H7 (cell line): ENCODE measurements around the gene SORCS2. TPM values are rescaled to one million over a fixed set of nuclear protein-coding genes. Genes with fewer than 3 reads are reported as not detected.
"Not testable (repeated sequence)": the region's sequence is repeated elsewhere in the genome, so short reads cannot be mapped to it uniquely, and the experiment has no call there.

Experiments
- DNase-seq: peaks from one replicate; pipeline ENCODE4 v3.0.0; 2012
- H3K27me3 ChIP-seq: 2 replicates; pipeline ENCODE4 v1.6.0; 2011; ENCODE audit warnings: mild to moderate bottlenecking, low read length; ENCODE audit not compliant: control insufficient read depth, insufficient read depth
- H3K36me3 ChIP-seq: replicated peaks from 2 replicates; pipeline ENCODE4 v1.5.1; 2011; ENCODE audit warnings: low read length; ENCODE audit not compliant: control insufficient read depth, insufficient read depth
- H3K4me3 ChIP-seq: 2 replicates; pipeline ENCODE4 v1.5.1; 2011; ENCODE audit warnings: low read depth, mild to moderate bottlenecking, control low read depth, low read length, moderate library complexity; ENCODE audit not compliant: insufficient read depth
- total RNA-seq: library from RNA; depleted of rRNA; stranded (reverse); fragments of >200 nt; shearing (Covaris generic); gene quantifications from 2 replicates; pipeline ENCODE4 v1.2.3, GENCODE V29; 2014

SORCS2 gene
- total RNA-seq, 1 experiment from 2014 or later = 2.0 TPM

- Histone ChIP-seq H3K36me3 (no peaks in the 10 kb centered on the region), H3K27me3 (no peaks in the 10 kb centered on the region), H3K4me3 (no peak overlapping the region)
- no peak for DNase-seq
Observed at GRCh38 chr4:7447236-7447635, 254.9 kb downstream of the SORCS2 start.

GRCh38 chr4:7448036-7448435 is 255.7 kb downstream of the SORCS2 start:
- DNase-seq = no peak
- Histone ChIP-seq H3K4me3 (no peak overlapping the region), H3K36me3 (no peaks in the 10 kb centered on the region), H3K27me3 (no peaks in the 10 kb centered on the region)

GRCh38 chr4:7450775-7451433 is 258.6 kb downstream of the SORCS2 start:
- DNase-seq = no peak

GRCh38 chr4:7451434-7451789 is 259.1 kb downstream of the SORCS2 start:
- DNase-seq = no peak
- no peaks in the 10 kb centered on the region for H3K36me3 ChIP-seq
- no peak overlapping the region for H3K4me3 ChIP-seq
- H3K27me3 ChIP-seq = no peaks in the 10 kb centered on the region

More at GRCh38 chr4:7450775-7451433, 258.6 kb downstream of the SORCS2 start:
- Histone ChIP-seq H3K36me3 (no peaks in the 10 kb centered on the region), H3K27me3 (no peaks in the 10 kb centered on the region), H3K4me3 (no peak overlapping the region)

GRCh38 chr4:7451800-7452199 is 259.5 kb downstream of the SORCS2 start:
- Histone ChIP-seq H3K4me3 (no peak overlapping the region), H3K27me3 (no peaks in the 10 kb centered on the region), H3K36me3 (no peaks in the 10 kb centered on the region)
- DNase-seq = no peak

GRCh38 chr4:7452802-7453201 is 260.5 kb downstream of the SORCS2 start:
- DNase-seq, H3K27me3 ChIP-seq, H3K36me3 ChIP-seq, H3K4me3 ChIP-seq: not testable (repeated sequence)

GRCh38 chr4:7457201-7458065 is 265.1 kb downstream of the SORCS2 start:
- H3K4me3 ChIP-seq = no peak overlapping the region

GRCh38 chr4:7458066-7458425 is 265.7 kb downstream of the SORCS2 start:
- DNase-seq = no peak
- Histone ChIP-seq H3K27me3 (no peaks in the 10 kb centered on the region), H3K36me3 (no peaks in the 10 kb centered on the region), H3K4me3 (no peak overlapping the region)

More at GRCh38 chr4:7457201-7458065, 265.1 kb downstream of the SORCS2 start:
- Histone ChIP-seq H3K36me3 (no peaks in the 10 kb centered on the region), H3K27me3 (no peaks in the 10 kb centered on the region)
- no peak for DNase-seq

GRCh38 chr4:7458477-7458876 is 266.1 kb downstream of the SORCS2 start:
- Histone ChIP-seq H3K4me3 (no peak overlapping the region), H3K27me3 (no peaks in the 10 kb centered on the region), H3K36me3 (no peaks in the 10 kb centered on the region)
- no peak for DNase-seq

GRCh38 chr4:7459471-7459870 is 267.1 kb downstream of the SORCS2 start:
- H3K4me3 ChIP-seq = no peak overlapping the region
- DNase-seq = no peak
- no peaks in the 10 kb centered on the region for H3K36me3 ChIP-seq
- no peaks in the 10 kb centered on the region for H3K27me3 ChIP-seq

- Histone ChIP-seq H3K36me3 (no peaks in the 10 kb centered on the region), H3K4me3 (no peak overlapping the region), H3K27me3 (no peaks in the 10 kb centered on the region)
- DNase-seq = no peak
Observed at GRCh38 chr4:7460566-7460965, 268.2 kb downstream of the SORCS2 start.

- peak; percentile 89 for DNase-seq
- Histone ChIP-seq H3K36me3 (no peaks in the 10 kb centered on the region), H3K27me3 (no peaks in the 10 kb centered on the region), H3K4me3 (no peak overlapping the region)
Observed at GRCh38 chr4:7461230-7461629, 268.9 kb downstream of the SORCS2 start.

GRCh38 chr4:7462509-7462971 is 270.2 kb downstream of the SORCS2 start:
- Histone ChIP-seq H3K27me3 (no peaks in the 10 kb centered on the region), H3K36me3 (no peaks in the 10 kb centered on the region), H3K4me3 (no peak overlapping the region)
- DNase-seq = peak; percentile 81

- no peak for DNase-seq
- Histone ChIP-seq H3K36me3 (no peaks in the 10 kb centered on the region), H3K27me3 (no peaks in the 10 kb centered on the region), H3K4me3 (no peak overlapping the region)
Observed at GRCh38 chr4:7463566-7464258, 271.4 kb downstream of the SORCS2 start.

- no peak for DNase-seq
Observed at GRCh38 chr4:7464259-7464655, 271.9 kb downstream of the SORCS2 start.

More at GRCh38 chr4:7464259-7464655, 271.9 kb downstream of the SORCS2 start:
- Histone ChIP-seq H3K36me3 (no peaks in the 10 kb centered on the region), H3K27me3 (no peaks in the 10 kb centered on the region), H3K4me3 (no peak overlapping the region)
